ENCODE data around the gene NELL1.

Gene NELL1

GRCh38 chr11:20808328-20808727 lies 138.9 kb downstream of the NELL1 start:
- TF ChIP-seq OSR1 (CRISPR knock-in tag; IDR thresholded peaks at IDR 0.05) = no peak
- TF ChIP-seq CSDC2 (CRISPR knock-in tag; IDR thresholded peaks at IDR 0.05) = no peak
- no peak for TF ChIP-seq TCF4 (CRISPR knock-in tag; IDR thresholded peaks at IDR 0.05; ENCODE audit: borderline replicate concordance)
- TF ChIP-seq TOX (CRISPR knock-in tag; IDR thresholded peaks at IDR 0.05; ENCODE audit: borderline replicate concordance) = no peak
- TF ChIP-seq ZNF8 (CRISPR knock-in tag; IDR thresholded peaks at IDR 0.05) = no peak
- no peak for TF ChIP-seq GLIS3 (CRISPR knock-in tag; IDR thresholded peaks at IDR 0.05)
- TF ChIP-seq ZC3H10 (CRISPR knock-in tag; IDR thresholded peaks at IDR 0.05) = no peak
- no peak for TF ChIP-seq ZFP30 (CRISPR knock-in tag; IDR thresholded peaks at IDR 0.05)
- TF ChIP-seq TSHZ2 (CRISPR knock-in tag; IDR thresholded peaks at IDR 0.05) = no peak
- no peak for TF ChIP-seq ZNF70 (CRISPR knock-in tag; IDR thresholded peaks at IDR 0.05)
- no peak for TF ChIP-seq POU6F1 (CRISPR knock-in tag; IDR thresholded peaks at IDR 0.05; ENCODE audit: borderline replicate concordance, low read depth)
- TF ChIP-seq CREB5 (CRISPR knock-in tag; IDR thresholded peaks at IDR 0.05; ENCODE audit: low read depth) = no peak
- TF ChIP-seq BACH2 (CRISPR knock-in tag; IDR thresholded peaks at IDR 0.05; ENCODE audit: borderline replicate concordance) = no peak
- no peak for TF ChIP-seq ARNTL (CRISPR knock-in tag; IDR thresholded peaks at IDR 0.05; ENCODE audit: borderline replicate concordance, low read depth)
- TF ChIP-seq ZNF565 (CRISPR knock-in tag; conservative IDR thresholded peaks at IDR 0.05; ENCODE audit: low read depth) = no peak
- no peak for TF ChIP-seq ESRRG (CRISPR knock-in tag; IDR thresholded peaks at IDR 0.05)

GRCh38 chr11:20821046-20821445 lies 151.7 kb downstream of the NELL1 start:
- no peak for TF ChIP-seq CSDC2 (CRISPR knock-in tag; IDR thresholded peaks at IDR 0.05)
- TF ChIP-seq PATZ1 (CRISPR knock-in tag; IDR thresholded peaks at IDR 0.05; ENCODE audit: borderline replicate concordance) = no peak
- TF ChIP-seq BACH2 (CRISPR knock-in tag; IDR thresholded peaks at IDR 0.05; ENCODE audit: borderline replicate concordance) = no peak
- TF ChIP-seq ZC3H10 (CRISPR knock-in tag; IDR thresholded peaks at IDR 0.05) = no peak
- no peak for TF ChIP-seq ZNF70 (CRISPR knock-in tag; IDR thresholded peaks at IDR 0.05)
- no peak for TF ChIP-seq ZNF565 (CRISPR knock-in tag; conservative IDR thresholded peaks at IDR 0.05; ENCODE audit: low read depth)
- no peak for TF ChIP-seq CREB5 (CRISPR knock-in tag; IDR thresholded peaks at IDR 0.05; ENCODE audit: low read depth)
- no peak for TF ChIP-seq CSRNP3 (CRISPR knock-in tag; IDR thresholded peaks at IDR 0.05)
- no peak for TF ChIP-seq OSR1 (CRISPR knock-in tag; IDR thresholded peaks at IDR 0.05)
- TF ChIP-seq ZFP3 (CRISPR knock-in tag; IDR thresholded peaks at IDR 0.05) = no peak
- TF ChIP-seq TOX (CRISPR knock-in tag; IDR thresholded peaks at IDR 0.05; ENCODE audit: borderline replicate concordance) = no peak
- no peak for TF ChIP-seq TCF4 (CRISPR knock-in tag; IDR thresholded peaks at IDR 0.05; ENCODE audit: borderline replicate concordance)
- no peak for TF ChIP-seq ESRRG (CRISPR knock-in tag; IDR thresholded peaks at IDR 0.05)
- no peak for TF ChIP-seq TSHZ2 (CRISPR knock-in tag; IDR thresholded peaks at IDR 0.05)
- no peak for TF ChIP-seq PPARA (CRISPR knock-in tag; IDR thresholded peaks at IDR 0.05; ENCODE audit: borderline replicate concordance)
- no peak for ATAC-seq

More at GRCh38 chr11:20808328-20808727, 138.9 kb downstream of the NELL1 start:
- ATAC-seq = no peak

Data from SK-N-SH treated with all-trans-retinoic acid at 6 μM for 48 hours (cell line).